ENCODE measurements around the gene PATE1. TPM values are rescaled to one million over a fixed set of nuclear protein-coding genes. Genes with fewer than 3 reads are reported as not detected.
"Not testable (repeated sequence)": the region's sequence is repeated elsewhere in the genome, so short reads cannot be mapped to it uniquely, and the experiment has no call there.

Gene PATE1, protein sequence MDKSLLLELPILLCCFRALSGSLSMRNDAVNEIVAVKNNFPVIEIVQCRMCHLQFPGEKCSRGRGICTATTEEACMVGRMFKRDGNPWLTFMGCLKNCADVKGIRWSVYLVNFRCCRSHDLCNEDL
- polyA plus RNA-seq (2011; rRNA removed), result not detected in 2 replicates
- polyA minus RNA-seq (2011; rRNA and poly(A)+ RNA removed), result not detected in 2 replicates

DNA sequence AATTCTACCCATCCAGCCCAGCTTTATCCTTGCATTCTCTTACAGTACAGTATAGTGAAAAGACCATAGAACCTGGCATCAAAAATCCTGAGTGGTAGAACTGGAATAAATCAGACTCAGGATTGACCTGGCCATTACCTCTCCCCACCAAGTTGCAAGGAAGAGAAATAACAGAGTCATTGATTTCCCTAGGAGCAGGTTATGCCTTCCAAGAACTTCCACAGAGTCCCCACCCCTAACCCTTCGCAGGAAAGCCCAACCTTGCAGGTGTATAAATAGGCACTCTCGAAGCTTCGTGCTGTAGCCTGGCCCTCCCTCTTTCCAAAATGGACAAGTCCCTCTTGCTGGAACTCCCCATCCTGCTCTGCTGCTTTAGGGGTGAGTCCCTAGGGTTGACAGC, at the start of gene PATE1:
TSS of gene PATE1 (plus strand) at position 301 of the 400 bp plus-strand sequence. CDS start at position 327, 26 bp downstream.
- H3K36me3 ChIP-seq (ENCODE audit: control insufficient read depth, insufficient read depth, low read length), result no peaks in the 10 kb centered on the region
- DNase-seq (ENCODE audit: low read depth), result no peak
- ChIA-PET POLR2A (no interaction called here), CTCF (interaction anchor here (1.0 kb wide), 1 partner anchor 13 kb away, joined by 6 read pairs; no protein-coding TSS in a partner anchor)
- TF ChIP-seq, protein P1, sequence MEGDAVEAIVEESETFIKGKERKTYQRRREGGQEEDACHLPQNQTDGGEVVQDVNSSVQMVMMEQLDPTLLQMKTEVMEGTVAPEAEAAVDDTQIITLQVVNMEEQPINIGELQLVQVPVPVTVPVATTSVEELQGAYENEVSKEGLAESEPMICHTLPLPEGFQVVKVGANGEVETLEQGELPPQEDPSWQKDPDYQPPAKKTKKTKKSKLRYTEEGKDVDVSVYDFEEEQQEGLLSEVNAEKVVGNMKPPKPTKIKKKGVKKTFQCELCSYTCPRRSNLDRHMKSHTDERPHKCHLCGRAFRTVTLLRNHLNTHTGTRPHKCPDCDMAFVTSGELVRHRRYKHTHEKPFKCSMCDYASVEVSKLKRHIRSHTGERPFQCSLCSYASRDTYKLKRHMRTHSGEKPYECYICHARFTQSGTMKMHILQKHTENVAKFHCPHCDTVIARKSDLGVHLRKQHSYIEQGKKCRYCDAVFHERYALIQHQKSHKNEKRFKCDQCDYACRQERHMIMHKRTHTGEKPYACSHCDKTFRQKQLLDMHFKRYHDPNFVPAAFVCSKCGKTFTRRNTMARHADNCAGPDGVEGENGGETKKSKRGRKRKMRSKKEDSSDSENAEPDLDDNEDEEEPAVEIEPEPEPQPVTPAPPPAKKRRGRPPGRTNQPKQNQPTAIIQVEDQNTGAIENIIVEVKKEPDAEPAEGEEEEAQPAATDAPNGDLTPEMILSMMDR (IDR thresholded peaks at IDR 0.05; ENCODE audit: insufficient read depth, low read depth, low read length), result no peak
- H3K4me3 ChIP-seq (ENCODE audit: low read depth, low read length), result no peak within 1 kb of the TSS
- peaks cover 3% of the 10 kb centered on the region for H3K27me3 ChIP-seq (ENCODE audit: control insufficient read depth, insufficient read depth, low read length)

DNA sequence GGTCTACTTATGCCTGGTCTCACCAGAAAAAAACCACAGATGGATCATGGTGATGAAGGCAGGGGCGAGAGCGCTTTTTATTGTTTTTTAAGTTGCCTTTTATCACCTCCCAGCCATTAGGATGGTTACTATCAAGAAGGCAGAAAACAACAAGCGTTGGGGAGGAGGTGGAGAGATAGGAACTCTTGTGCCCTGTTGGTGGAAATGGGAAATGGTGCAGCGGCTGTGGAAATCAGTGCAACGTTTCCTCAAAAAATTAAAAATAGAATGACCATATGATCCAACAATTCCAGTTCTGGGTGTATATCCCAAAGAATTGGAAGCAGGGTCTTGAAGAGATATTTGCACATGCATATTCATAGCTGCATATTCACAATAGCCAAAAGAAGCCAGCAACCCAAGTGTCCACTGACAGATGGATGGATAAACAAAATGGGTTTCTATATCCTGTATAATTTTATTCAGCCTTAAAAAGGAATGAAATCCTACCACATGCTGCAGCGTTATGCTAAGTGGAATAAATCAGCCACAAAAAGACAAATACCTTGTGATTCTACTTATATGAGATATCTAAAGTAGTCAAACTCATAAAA, 45.0 kb upstream of the PATE1 start:
- ChIA-PET POLR2A (no interaction called here), CTCF (no interaction called here)
- Histone ChIP-seq H3K27me3 (ENCODE audit: control insufficient read depth, insufficient read depth, low read length) (no peaks in the 10 kb centered on the region; the same call in 1 of the 2 replicates), H3K4me3 (ENCODE audit: low read depth, low read length) (no peak overlapping the region), H3K36me3 (ENCODE audit: control insufficient read depth, insufficient read depth, low read length) (no peaks in the 10 kb centered on the region)
- no peak for DNase-seq (ENCODE audit: low read depth)
- TF ChIP-seq, protein P1 (IDR thresholded peaks at IDR 0.05; ENCODE audit: insufficient read depth, low read depth, low read length), result no peak

DNA sequence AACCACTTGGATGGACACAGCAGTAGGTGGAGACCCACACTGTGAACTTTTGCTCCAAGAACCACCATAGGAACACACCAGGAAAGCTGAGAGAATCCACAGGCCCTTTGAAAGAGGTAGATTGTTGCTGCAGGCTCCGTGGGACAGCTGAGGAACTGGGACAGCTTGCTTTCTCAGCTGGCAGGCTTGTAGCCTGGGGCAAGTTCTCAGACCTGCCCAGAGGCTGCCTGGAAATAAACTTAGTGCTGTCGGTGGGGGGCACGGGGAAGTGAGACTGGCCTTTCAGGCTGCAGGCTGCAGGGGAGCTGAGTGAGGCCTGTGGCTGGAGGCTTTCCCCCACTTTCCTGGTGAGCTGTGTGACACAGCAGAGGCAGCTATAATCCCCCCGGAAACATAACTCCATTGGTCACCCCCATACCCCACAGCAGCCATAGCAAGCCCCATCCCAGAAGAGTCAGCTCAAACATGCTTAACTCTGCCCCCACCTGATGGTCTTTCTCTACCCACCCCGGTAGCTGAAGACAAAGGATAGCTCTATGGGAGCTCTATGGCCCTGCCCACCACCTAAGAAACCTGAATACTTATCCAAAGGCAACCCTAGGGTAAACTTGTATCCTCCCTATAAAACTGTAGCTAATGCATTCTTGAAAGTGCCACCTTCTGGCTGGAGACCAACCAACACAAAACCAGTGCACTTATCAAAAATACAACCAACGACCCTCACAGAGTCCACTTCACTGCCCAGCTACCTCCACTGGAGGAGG, 44.0 kb upstream of the PATE1 start:
- POLR2A ChIA-PET, result interaction anchor here (0.7 kb wide), 1 partner anchor 112 kb away, joined by 3 read pairs; no protein-coding TSS in a partner anchor
- TF ChIP-seq, protein P1 (IDR thresholded peaks at IDR 0.05; ENCODE audit: insufficient read depth, low read depth, low read length), result no peak

DNA sequence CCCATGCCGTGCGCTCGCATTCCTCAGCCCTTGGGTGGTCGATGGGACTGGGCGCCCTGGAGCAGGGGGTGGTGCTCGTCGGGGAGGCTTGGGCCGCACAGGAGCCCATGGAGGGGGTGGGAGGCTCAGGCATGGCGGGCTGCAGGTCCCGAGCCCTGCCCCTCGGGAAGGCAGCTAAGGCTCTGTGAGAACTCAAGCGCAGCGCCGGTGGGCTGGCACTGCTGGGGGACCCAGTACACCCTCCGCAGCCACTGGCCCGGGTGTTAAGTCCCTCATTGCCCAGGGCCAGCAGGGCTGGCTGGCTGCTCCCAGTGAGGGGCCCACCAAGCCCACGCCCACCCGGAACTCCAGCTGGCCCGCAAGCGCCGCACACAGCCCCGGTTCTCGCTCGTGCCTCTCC, 41.4 kb upstream of the PATE1 start:
- H3K36me3 ChIP-seq (ENCODE audit: control insufficient read depth, insufficient read depth, low read length); POLR2A ChIA-PET; DNase-seq (ENCODE audit: low read depth); CTCF ChIA-PET; H3K27me3 ChIP-seq (ENCODE audit: control insufficient read depth, insufficient read depth, low read length); H3K4me3 ChIP-seq (ENCODE audit: low read depth, low read length): not testable (repeated sequence)

More for the DNA sequence above, 44.0 kb upstream of the PATE1 start:
- no peak for DNase-seq (ENCODE audit: low read depth)
- H3K4me3 ChIP-seq (ENCODE audit: low read depth, low read length), result no peak overlapping the region
- H3K36me3 ChIP-seq (ENCODE audit: control insufficient read depth, insufficient read depth, low read length), result no peaks in the 10 kb centered on the region
- CTCF ChIA-PET, result interaction anchor here (0.8 to 1.2 kb wide), 2 partner anchors 22 to 63 kb away, joined by 3 read pairs; no protein-coding TSS in a partner anchor
- H3K27me3 ChIP-seq (ENCODE audit: control insufficient read depth, insufficient read depth, low read length), result no peaks in the 10 kb centered on the region

DNA sequence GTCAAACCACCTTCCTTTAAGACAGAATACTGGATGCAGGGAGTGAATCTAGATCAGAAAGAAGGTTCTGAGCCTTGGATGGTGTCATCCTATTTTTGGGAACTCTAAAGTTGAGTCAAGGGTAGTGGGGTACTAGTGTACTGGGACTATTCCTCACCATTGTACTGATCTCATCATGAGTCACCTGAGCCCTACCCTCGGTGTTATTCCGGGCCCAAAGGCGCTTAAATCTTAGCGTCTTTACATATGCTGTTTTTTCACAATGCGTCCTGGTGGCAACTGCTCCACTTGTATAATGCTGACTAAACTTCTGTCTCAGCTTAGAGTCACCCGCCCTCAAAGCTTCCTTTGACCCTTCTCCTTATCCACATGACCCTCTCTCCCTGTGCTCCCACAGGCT, 25.3 kb upstream of the PATE1 start:
- ChIA-PET POLR2A (no interaction called here), CTCF (interaction anchor here (0.5 kb wide), 1 partner anchor 748 kb away, joined by 3 read pairs; no protein-coding TSS in a partner anchor)
- TF ChIP-seq, protein P1 (IDR thresholded peaks at IDR 0.05; ENCODE audit: insufficient read depth, low read depth, low read length), result no peak
- no peak for DNase-seq (ENCODE audit: low read depth)
- Histone ChIP-seq H3K27me3 (ENCODE audit: control insufficient read depth, insufficient read depth, low read length) (0 out of 2 replicates have a peak, but pooled peaks cover 1% of the 10 kb centered on the region), H3K36me3 (ENCODE audit: control insufficient read depth, insufficient read depth, low read length) (no peaks in the 10 kb centered on the region), H3K4me3 (ENCODE audit: low read depth, low read length) (no peak overlapping the region)

Data from BJ (cell line).